ENCODE results near the gene MMP11.

DNA sequence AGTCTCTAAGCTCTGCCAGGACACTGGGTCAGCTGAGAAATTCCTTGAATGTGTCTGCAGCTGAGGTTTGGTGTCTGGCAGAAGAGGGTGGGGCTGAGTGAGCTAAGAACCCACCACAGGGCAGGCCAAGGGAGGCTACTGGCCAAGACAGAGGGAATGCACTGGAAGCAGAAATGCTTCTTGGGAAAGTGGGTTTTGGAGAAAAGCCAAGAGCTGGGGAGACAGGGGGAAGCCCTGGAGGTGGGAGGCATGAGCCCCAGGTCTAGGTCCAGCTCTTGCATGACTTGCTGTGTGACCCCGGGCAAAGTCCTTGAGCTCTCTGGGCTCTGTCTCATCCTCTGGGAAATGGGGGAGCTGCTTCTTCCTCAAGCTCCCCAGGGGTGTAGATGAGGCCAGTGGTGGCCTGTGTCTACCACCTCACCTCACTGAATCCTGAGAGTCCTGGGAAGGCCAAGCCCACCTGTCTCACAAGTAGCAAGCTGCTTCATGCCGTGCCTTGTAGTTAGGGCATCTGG, 2.3 kb downstream of the MMP11 start:
- TF ChIP-seq, protein P1, sequence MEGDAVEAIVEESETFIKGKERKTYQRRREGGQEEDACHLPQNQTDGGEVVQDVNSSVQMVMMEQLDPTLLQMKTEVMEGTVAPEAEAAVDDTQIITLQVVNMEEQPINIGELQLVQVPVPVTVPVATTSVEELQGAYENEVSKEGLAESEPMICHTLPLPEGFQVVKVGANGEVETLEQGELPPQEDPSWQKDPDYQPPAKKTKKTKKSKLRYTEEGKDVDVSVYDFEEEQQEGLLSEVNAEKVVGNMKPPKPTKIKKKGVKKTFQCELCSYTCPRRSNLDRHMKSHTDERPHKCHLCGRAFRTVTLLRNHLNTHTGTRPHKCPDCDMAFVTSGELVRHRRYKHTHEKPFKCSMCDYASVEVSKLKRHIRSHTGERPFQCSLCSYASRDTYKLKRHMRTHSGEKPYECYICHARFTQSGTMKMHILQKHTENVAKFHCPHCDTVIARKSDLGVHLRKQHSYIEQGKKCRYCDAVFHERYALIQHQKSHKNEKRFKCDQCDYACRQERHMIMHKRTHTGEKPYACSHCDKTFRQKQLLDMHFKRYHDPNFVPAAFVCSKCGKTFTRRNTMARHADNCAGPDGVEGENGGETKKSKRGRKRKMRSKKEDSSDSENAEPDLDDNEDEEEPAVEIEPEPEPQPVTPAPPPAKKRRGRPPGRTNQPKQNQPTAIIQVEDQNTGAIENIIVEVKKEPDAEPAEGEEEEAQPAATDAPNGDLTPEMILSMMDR (IDR thresholded peaks at IDR 0.05; ENCODE audit: low read depth, low read length), result no peak
- TF ChIP-seq EZH2phosphoT487 (IDR thresholded peaks at IDR 0.05; ENCODE audit: low read depth), result no peak
